Dendritic cell treated with granulocyte-macrophage colony-stimulating factor and Interleukin-4, amounts not matched to agents 40 ng/mL and 50 ng/mL, for 4 days (primary cell): Measurements from ENCODE around the gene RAD51D.
"Not testable (repeated sequence)": the region's sequence is repeated elsewhere in the genome, so short reads cannot be mapped to it uniquely, and the experiment has no call there.

Experiments used
- H3K27ac Mint-ChIP-seq: one replicate; pipeline ENCODE4 v1.8.0; 2022; ENCODE audit warnings: mild to moderate bottlenecking, mixed read lengths
- H3K27me3 Mint-ChIP-seq: one replicate; pipeline ENCODE4 v1.8.0; 2022; ENCODE audit warnings: mild to moderate bottlenecking, mixed read lengths
- H3K36me3 Mint-ChIP-seq: one replicate; pipeline ENCODE4 v1.8.0; 2022; ENCODE audit warnings: low read depth, mixed read lengths
- H3K4me1 Mint-ChIP-seq: one replicate; pipeline ENCODE4 v1.8.0; 2022; ENCODE audit warnings: low read depth, mixed read lengths
- H3K4me3 Mint-ChIP-seq: one replicate; pipeline ENCODE4 v1.8.0; 2022; ENCODE audit warnings: mild to moderate bottlenecking, moderate library complexity, mixed read lengths
- H3K9me3 Mint-ChIP-seq: one replicate; pipeline ENCODE4 v1.8.0; 2022; ENCODE audit warnings: mixed read lengths
- intact Hi-C: fragments of 100-400 bp; cut with micrococcal nuclease; formaldehyde crosslinking; loops from one replicate; pipeline ENCODE4 v1.15.0; 2022

Gene RAD51D

GRCh38 chr17:35090707-35091106, 29.0 kb downstream of the RAD51D start:
- peak overlapping the region; percentile 8 for H3K27ac Mint-ChIP-seq
- H3K9me3 Mint-ChIP-seq, intact Hi-C loops, H3K36me3 Mint-ChIP-seq, H3K4me3 Mint-ChIP-seq, H3K27me3 Mint-ChIP-seq: not testable (repeated sequence)
- H3K4me1 Mint-ChIP-seq = peaks cover 38% of the 10 kb centered on the region

GRCh38 chr17:35089586-35090296, 29.9 kb downstream of the RAD51D start:
- H3K4me1 Mint-ChIP-seq = peaks cover 37% of the 10 kb centered on the region
- H3K27me3 Mint-ChIP-seq = no peaks in the 10 kb centered on the region
- peaks cover 8% of the 10 kb centered on the region for H3K36me3 Mint-ChIP-seq
- peak overlapping the region; percentile 86 for H3K4me3 Mint-ChIP-seq
- peak overlapping the region; percentile 90 for H3K27ac Mint-ChIP-seq
- H3K9me3 Mint-ChIP-seq = no peaks in the 10 kb centered on the region
- intact Hi-C loops = loop anchor here (1.0 to 5.0 kb wide), 2 partner anchors 37 to 128 kb away; partner anchors contain the start of genes CCT6B and ZNF830

- peak overlapping the region; percentile 86 for H3K4me3 Mint-ChIP-seq
- no peaks in the 10 kb centered on the region for H3K9me3 Mint-ChIP-seq
- H3K27ac Mint-ChIP-seq = peak overlapping the region; percentile 95
- peaks cover 35% of the 10 kb centered on the region for H3K4me1 Mint-ChIP-seq
- intact Hi-C loops = loop anchor here (1.0 to 5.0 kb wide), 3 partner anchors 26 to 128 kb away; partner anchors contain the start of genes CCT6B, RFFL and ZNF830
- no peaks in the 10 kb centered on the region for H3K27me3 Mint-ChIP-seq
- peaks cover 9% of the 10 kb centered on the region for H3K36me3 Mint-ChIP-seq
Measured at GRCh38 chr17:35088881-35089585, 30.6 kb downstream of the RAD51D start.

- no peaks in the 10 kb centered on the region for H3K27me3 Mint-ChIP-seq
- H3K4me1 Mint-ChIP-seq = peaks cover 35% of the 10 kb centered on the region
- no peaks in the 10 kb centered on the region for H3K9me3 Mint-ChIP-seq
- intact Hi-C loops = loop anchor here (1.0 to 5.0 kb wide), 2 partner anchors 25 to 36 kb away; partner anchors contain the start of gene RFFL
- H3K27ac Mint-ChIP-seq = peak overlapping the region; percentile 95
- H3K4me3 Mint-ChIP-seq = peak overlapping the region; percentile 86
- H3K36me3 Mint-ChIP-seq = peaks cover 15% of the 10 kb centered on the region
Measured at GRCh38 chr17:35088356-35088880, 31.2 kb downstream of the RAD51D start.

GRCh38 chr17:35087731-35088355, 31.8 kb downstream of the RAD51D start:
- Mint-ChIP-seq H3K27ac (peak overlapping the region; percentile 95), H3K36me3 (peaks cover 16% of the 10 kb centered on the region), H3K9me3 (no peaks in the 10 kb centered on the region), H3K27me3 (no peaks in the 10 kb centered on the region), H3K4me3 (peak overlapping the region; percentile 86), H3K4me1 (peaks cover 35% of the 10 kb centered on the region)
- intact Hi-C loops = loop anchor here (1.0 to 5.0 kb wide), 2 partner anchors 25 to 36 kb away; partner anchors contain the start of gene RFFL

GRCh38 chr17:35086931-35087573, 32.6 kb downstream of the RAD51D start:
- intact Hi-C loops = loop anchor here (5.0 kb wide), 1 partner anchor 35 kb away; no protein-coding TSS in a partner anchor
- Mint-ChIP-seq H3K27ac (peak overlapping the region; percentile 95), H3K9me3 (no peaks in the 10 kb centered on the region), H3K4me1 (peaks cover 43% of the 10 kb centered on the region), H3K27me3 (no peaks in the 10 kb centered on the region), H3K4me3 (peak overlapping the region; percentile 86), H3K36me3 (peaks cover 16% of the 10 kb centered on the region)

GRCh38 chr17:35086164-35086563, 33.5 kb downstream of the RAD51D start:
- Mint-ChIP-seq H3K4me3 (no peak overlapping the region), H3K27me3 (no peaks in the 10 kb centered on the region), H3K4me1 (peaks cover 46% of the 10 kb centered on the region), H3K27ac (no peak overlapping the region), H3K9me3 (no peaks in the 10 kb centered on the region), H3K36me3 (peaks cover 16% of the 10 kb centered on the region)
- intact Hi-C loops = loop anchor here (5.0 kb wide), 1 partner anchor 34 kb away; no protein-coding TSS in a partner anchor

- Mint-ChIP-seq H3K36me3 (peaks cover 16% of the 10 kb centered on the region), H3K9me3 (no peaks in the 10 kb centered on the region), H3K27me3 (no peaks in the 10 kb centered on the region), H3K4me1 (peaks cover 54% of the 10 kb centered on the region), H3K27ac (no peak overlapping the region), H3K4me3 (no peak overlapping the region)
- intact Hi-C loops = loop anchor here (5.0 kb wide), 1 partner anchor 33 kb away; no protein-coding TSS in a partner anchor
Measured at GRCh38 chr17:35084987-35085386, 34.7 kb downstream of the RAD51D start.

GRCh38 chr17:35083071-35083470, 36.6 kb downstream of the RAD51D start:
- H3K27ac Mint-ChIP-seq = no peak overlapping the region
- intact Hi-C loops = no loop called here
- H3K36me3 Mint-ChIP-seq = peaks cover 10% of the 10 kb centered on the region
- peaks cover 53% of the 10 kb centered on the region for H3K4me1 Mint-ChIP-seq
- no peak overlapping the region for H3K4me3 Mint-ChIP-seq
- no peaks in the 10 kb centered on the region for H3K27me3 Mint-ChIP-seq
- H3K9me3 Mint-ChIP-seq = no peaks in the 10 kb centered on the region

- no peaks in the 10 kb centered on the region for H3K27me3 Mint-ChIP-seq
- H3K27ac Mint-ChIP-seq = peak overlapping the region; percentile 10
- peaks cover 8% of the 10 kb centered on the region for H3K36me3 Mint-ChIP-seq
- H3K4me1 Mint-ChIP-seq = peaks cover 51% of the 10 kb centered on the region
- intact Hi-C loops = no loop called here
- no peak overlapping the region for H3K4me3 Mint-ChIP-seq
- no peaks in the 10 kb centered on the region for H3K9me3 Mint-ChIP-seq
Measured at GRCh38 chr17:35082073-35082657, 37.5 kb downstream of the RAD51D start.

- intact Hi-C loops = no loop called here
- Mint-ChIP-seq H3K27ac (peak overlapping the region; percentile 10), H3K36me3 (peaks cover 8% of the 10 kb centered on the region), H3K9me3 (no peaks in the 10 kb centered on the region), H3K27me3 (no peaks in the 10 kb centered on the region), H3K4me3 (no peak overlapping the region), H3K4me1 (peaks cover 46% of the 10 kb centered on the region)
Measured at GRCh38 chr17:35081638-35082037, 38.0 kb downstream of the RAD51D start.

GRCh38 chr17:35080536-35080935, 39.1 kb downstream of the RAD51D start:
- H3K4me1 Mint-ChIP-seq = peaks cover 37% of the 10 kb centered on the region
- peaks cover 8% of the 10 kb centered on the region for H3K36me3 Mint-ChIP-seq
- intact Hi-C loops = no loop called here
- no peaks in the 10 kb centered on the region for H3K9me3 Mint-ChIP-seq
- H3K27ac Mint-ChIP-seq = peak overlapping the region; percentile 4
- H3K27me3 Mint-ChIP-seq = no peaks in the 10 kb centered on the region
- no peak overlapping the region for H3K4me3 Mint-ChIP-seq
